GM19193 (cell line): ENCODE measurements around the gene RHOC.

Experiments
- POLR2A ChIP-seq: IDR thresholded peaks from 4 replicates; pipeline ENCODE4 v1.6.1; 2011; ENCODE audit not compliant: insufficient read depth, insufficient read length; ENCODE audit errors: extremely low read depth

Gene RHOC

DNA sequence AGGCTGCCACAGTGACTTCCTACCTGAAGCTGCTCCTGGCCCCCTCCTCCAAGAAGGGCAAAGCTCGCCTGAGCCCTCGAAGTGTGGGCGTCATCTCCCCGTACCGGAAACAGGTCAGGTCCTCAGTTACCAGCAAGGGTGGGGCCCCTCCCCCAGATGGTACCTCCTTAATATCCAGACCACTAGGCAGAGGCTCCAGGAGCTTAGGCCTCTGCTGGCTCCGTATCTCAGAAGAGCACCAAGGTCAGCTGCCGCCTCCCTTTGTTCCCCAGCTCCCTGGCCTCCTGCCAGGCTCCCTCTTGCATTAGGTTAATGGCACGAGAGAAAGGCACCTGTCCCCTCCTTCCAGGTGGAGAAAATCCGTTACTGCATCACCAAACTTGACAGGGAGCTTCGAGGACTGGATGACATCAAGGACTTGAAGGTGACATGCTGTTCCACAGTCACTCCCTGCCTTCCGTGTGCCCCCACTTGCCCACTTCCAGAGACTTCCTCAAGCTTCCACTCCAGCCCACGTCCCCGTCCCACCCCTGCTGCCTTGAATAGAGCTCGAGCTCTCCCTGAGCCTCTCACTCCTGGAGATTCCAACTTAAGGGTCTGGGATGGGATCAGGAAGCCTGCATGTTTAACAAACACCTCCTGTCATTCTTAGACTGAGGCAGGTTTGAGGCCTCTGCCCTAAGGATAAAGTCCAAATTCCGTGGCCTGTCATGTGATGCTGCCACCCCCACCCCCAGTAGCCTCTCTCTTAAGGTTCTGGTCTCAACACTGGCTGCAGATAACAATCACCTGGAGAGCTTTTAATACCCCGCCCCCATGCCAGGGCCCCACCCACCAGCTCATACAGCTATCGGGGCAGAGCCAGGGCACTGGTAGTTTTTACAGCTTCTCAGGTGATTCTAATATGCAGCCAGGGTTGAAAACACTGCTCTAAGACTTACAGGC lies 8.3 kb downstream of the RHOC start:
- TF ChIP-seq POLR2A: no peak

DNA sequence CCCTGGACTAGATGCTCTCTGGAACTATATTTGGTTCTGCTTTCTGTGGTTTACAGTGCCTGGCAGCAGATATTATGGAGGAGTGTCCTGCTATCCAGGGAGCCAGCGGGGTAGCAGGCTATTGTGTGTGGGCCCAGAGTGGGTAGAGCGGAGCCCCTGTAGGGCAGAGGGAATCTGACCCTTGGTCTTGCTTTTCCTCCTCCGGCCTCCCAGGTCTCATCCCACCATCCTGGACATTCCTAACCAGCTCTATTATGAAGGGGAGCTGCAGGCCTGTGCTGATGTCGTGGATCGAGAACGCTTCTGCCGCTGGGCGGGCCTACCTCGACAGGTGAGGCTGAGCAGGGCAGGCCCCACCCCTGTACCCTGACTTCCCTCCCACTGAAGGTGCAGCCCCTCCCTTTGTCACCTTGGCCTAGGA lies 9.1 kb downstream of the RHOC start:
- TF ChIP-seq POLR2A: no peak

DNA sequence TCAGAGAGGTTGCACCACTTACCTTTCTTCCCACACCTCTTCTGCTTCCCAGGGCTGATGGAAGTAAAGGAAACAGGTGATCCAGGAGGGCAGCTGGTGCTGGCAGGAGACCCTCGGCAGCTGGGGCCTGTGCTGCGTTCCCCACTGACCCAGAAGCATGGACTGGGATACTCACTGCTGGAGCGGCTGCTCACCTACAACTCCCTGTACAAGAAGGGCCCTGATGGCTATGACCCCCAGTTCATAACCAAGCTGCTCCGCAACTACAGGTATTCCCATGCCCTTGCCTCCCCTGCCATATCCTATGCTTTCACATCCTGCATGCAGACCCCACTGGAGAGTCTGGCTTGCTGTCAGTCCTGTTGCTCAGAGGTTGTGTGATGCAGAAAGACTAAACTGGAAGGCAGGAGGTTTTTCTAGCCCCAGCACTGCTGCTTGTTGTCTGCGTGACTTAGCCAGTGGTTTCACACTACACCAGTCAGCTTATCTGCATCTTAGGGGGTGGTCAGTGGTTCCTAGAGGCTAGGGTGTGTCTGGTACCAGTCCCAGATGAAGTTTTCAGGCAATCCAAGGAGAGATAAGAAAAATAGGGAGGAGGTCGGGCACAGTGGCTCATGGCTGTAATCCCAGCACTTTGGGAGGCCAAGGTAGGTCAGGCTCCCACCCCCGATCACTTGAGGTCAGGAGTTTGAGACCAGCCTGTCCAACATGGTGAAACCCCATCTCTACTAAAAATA lies 10.2 kb downstream of the RHOC start:
- TF ChIP-seq POLR2A: no peak

DNA sequence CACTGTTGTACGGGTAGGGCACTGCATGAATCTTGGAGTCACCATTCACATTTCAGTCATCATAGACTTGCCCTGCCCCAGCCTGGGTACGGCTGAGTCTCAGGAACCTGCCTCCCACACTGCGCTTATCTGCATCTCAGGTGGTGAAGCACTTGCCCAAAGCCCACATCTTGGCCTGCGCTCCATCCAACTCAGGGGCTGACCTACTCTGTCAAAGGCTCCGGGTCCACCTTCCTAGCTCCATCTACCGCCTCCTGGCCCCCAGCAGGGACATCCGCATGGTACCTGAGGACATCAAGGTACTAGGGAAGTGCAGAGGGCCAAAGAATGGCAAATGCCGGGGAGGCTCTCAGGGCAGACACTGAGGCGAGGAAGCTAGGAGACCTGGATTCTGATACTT lies 11.7 kb downstream of the RHOC start:
- TF ChIP-seq POLR2A: no peak

DNA sequence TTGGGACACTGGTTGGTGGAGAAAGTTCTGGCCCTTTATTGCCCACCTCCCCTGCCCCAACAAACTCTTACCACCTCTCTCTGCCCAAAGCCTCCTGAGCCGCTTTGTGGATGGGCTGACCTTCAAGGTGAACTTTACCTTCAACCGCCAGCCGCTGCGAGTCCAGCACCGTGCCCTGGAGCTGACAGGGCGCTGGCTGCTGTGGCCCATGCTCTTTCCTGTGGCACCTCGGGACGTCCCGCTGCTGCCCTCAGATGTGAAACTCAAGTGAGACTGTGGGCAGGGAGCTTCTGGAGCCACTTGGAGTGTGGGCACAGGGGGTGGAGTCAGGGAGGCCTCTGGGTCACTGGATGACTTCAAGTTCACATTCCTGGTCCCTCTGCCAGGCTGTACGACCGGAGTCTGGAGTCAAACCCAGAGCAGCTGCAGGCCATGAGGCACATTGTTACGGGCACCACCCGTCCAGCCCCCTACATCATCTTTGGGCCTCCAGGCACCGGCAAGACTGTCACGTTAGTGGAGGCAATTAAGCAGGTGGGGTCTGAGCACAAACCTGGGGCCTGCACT lies 12.5 kb downstream of the RHOC start:
- no peak for TF ChIP-seq POLR2A

DNA sequence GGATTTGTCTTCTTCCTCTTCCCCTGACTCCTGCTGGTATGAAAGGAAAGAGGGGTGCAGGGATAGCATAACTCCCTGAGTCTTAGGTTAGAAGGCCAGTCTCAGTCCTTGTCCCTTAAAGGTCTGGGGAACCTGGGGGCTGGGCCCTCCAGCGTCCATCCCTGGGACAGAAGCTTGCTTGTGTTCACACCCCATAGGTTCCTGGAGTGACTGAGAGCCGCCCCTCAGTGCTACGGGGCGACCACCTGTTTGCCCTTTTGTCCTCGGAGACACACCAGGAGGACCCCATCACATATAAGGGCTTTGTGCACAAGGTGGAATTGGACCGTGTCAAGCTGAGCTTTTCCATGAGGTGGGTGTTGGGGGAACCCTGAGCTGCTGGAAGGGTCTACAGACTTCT lies 13.1 kb downstream of the RHOC start:
- TF ChIP-seq POLR2A: no peak

DNA sequence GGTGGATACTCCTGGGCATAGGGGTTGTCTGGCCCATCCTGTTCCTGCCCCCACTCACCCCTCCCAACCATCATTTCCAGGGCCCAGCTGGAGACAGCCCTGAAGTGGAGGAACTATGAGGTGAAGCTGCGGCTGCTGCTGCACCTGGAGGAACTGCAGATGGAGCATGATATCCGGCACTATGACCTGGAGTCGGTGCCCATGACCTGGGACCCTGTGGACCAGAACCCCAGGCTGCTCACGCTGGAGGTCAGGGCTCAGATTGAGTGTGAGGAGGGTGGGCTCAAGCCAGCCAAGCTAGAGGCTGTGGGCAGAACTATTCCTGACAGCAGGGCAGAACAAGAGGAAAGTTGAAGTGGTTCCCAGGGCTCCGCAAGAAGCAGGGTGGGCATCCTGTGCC lies 14.2 kb downstream of the RHOC start:
- no peak for TF ChIP-seq POLR2A

DNA sequence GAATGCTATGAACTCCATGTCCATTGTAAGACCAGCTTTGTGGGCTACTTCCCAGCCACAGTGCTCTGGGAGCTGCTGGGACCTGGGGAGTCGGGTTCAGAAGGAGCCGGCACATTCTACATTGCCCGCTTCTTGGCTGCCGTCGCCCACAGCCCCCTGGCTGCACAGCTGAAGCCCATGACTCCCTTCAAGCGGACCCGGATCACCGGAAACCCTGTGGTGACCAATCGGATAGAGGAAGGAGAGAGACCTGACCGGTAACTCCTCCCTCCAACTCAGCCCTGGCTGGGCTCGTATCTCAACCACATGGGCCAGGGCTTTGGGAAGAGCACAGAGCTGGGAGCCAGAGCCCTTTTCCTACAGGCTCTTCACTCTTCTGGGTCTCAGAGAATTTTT lies 17.1 kb downstream of the RHOC start:
- TF ChIP-seq POLR2A: no peak

DNA sequence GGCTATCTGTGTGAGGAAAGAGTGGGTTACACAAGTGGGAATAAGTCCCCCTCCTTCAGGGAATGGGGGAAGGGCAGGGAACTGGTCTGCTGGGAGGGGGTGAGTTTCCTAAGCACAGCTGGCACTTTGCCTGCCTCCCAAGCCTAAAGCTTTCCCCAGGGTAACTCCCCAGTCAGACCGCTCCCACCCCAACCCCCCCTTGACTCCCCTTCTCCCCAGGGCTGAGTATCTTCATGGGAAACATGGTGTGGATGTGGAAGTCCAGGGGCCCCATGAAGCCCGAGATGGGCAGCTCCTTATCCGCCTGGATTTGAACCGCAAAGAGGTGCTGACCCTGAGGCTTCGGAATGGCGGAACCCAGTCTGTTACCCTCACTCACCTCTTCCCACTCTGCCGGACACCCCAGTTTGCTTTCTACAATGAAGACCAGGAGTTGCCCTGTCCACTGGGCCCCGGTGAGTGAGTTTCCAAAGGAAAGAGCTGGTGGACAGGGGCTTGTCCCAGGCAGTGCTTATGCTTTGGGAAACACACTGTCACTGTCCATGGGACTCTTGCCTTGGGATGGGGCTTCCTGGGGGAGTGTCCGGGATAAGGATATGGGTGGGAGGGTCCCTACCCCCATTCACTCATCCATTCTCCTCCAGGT lies 17.6 kb downstream of the RHOC start:
- TF ChIP-seq POLR2A: no peak

DNA sequence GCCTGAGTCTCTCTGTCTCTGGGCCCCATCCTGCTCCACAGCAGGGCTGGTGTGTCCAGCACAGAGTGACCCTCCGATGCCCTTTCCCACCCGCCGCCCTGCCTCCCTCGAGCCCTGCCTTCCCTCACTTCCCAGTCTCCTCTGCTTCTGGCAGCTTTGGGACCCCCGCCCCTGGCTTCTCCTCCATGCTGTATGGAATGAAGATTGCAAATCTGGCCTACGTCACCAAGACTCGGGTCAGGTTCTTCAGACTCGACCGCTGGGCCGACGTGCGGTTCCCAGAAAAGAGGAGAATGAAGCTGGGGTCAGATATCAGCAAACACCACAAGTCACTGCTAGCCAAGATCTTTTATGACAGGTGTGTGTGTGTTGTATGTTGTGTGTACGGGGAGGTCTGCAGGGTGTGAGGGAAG lies 18.1 kb downstream of the RHOC start:
- TF ChIP-seq POLR2A: no peak

DNA sequence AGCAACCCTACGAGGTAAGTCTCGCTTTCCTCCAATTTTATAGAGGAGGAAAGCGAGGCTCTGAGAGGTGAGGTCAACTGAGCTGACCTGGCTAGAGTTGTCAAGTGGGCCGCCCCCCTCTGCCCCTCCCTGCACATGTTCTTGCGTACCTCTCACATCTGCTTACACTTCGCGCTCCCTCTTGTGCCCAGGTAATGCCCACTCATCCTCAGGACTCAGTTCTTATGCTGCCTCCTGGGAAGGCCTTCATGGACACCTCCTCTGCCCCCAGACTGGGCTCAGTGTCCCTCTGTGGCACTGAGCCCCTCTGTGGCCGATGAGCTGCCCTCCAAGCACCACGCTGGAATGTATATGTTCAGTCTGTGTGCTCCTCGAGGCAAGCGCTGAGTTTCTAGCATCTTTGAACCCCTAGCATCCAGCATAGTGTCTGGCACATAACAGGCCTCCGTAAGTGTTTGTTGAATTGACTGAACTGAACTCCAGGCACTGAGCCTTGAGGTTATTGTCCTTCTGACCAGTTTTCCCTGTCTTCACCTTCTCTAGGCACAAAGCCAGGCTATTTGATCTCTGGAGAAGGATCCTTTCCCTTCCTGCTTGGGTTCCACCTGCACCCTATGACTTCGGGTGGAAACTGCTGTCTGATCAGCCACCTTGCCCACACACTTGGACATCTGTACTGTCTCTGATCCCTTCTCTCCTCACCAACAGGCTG lies 19.0 kb downstream of the RHOC start:
- no peak for TF ChIP-seq POLR2A

DNA sequence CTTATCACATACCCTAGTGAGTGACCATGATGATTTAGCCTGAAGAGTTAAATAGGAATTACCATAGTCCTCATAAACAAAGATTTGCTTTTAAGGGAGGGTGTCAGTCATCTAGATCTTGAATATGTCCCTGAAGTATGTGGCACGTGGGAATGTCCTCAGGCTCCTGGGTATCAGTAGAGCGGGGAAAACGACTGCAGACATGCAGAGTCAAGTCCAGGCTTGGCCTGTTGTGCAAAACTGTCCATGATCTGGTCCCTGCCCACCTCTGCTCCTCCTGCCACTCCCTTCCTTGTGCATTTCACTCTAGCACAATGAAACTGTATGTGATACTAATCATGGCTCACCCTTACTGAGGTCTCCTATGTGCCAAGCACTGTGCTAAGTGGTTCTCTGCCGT lies 19.6 kb downstream of the RHOC start:
- no peak for TF ChIP-seq POLR2A

DNA sequence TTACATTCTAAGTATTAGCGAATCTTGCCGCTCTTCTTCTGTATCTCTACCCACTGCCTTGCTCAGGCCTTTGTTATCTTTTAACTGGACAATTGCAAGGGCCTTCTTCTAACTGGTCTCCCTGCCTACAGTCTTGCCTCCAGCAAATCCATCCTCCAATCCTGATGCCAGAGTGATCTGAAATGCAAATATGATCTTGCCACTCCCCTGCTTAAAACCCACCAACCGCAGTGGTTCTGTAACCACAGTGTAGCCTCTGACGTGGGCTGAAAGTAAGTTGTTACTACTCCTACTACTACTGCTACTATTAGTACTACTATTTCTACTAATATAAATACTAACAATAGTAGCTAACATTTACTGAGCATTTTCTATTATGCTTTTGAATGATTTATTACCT lies 20.1 kb downstream of the RHOC start:
- no peak for TF ChIP-seq POLR2A

DNA sequence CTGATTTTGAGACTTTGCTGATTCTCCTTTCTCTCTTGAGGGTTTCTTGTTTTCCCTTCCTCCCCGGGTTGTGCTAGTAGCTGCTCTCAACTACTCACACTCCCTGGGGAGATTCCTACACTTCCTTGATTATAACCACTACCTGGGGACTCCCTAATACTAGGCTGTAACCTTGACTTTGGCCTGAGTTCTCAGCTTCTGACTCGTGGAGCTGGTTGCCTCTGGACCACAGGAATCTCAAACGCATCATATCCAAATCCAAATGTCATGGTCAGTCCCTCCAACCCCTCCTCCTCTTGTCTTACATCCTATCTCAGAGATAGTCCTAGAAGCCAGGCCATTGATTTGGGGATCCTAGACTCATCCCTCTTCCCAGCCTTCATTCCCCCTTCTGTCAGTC lies 20.5 kb downstream of the RHOC start:
- TF ChIP-seq POLR2A: no peak
